HL-60/S4 treated with retinoic acid at 250 ng/mL for 4 days and 3 days (cell line): Measurements from ENCODE around the gene UNC5B.

Experiments
- in situ Hi-C: fragments of 300-500 bp; cut with MboI; formaldehyde crosslinking; loops from 2 replicates; pipeline ENCODE4 v1.7.0; 2022; ENCODE audit warnings: low sequenced_read_pairs

UNC5B gene

DNA sequence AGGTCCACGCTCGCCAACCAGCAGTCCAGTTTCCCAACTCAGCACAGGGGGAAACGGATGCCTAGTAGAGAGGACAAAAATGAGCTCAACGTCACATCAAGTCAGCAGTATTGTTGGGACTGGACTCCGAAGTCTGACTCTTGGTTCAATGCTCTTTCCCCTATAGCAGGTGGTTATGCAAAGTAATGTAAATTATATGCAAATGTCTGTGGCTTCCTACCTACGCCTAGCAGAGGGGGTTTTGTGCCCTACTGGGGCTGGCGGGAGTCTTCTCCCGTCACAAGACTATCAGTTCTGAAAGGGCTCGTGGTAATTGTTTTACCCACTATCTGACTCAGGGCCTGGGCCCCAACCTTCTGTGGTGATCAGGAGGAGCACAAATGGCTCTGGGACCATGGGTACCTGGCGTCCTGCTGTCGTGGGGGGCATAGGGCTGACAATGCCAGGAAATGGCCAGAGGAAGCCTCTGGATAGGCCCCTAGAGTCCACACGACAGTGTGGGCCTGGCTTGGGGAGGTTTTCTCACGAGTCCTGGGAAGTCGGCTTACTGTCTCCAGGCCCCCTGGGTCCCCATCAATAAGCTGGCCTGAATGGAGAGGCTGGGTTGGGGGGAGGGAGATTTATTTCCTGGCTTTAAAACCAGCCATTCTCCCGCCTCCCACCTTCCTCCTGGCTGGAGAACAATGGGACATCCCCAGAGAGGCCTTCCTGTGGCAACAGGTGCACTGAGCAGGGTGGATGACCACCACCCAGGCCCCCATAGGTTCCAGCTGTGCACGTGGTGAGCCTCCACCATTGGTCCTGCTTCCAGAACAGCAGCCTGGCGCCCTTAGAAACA, 41.8 kb downstream of the UNC5B start:
- in situ Hi-C loops, result no loop called here

- in situ Hi-C loops, result no loop called here
Measured at GRCh38 chr10:71254834-71255549, 42.6 kb downstream of the UNC5B start.

DNA sequence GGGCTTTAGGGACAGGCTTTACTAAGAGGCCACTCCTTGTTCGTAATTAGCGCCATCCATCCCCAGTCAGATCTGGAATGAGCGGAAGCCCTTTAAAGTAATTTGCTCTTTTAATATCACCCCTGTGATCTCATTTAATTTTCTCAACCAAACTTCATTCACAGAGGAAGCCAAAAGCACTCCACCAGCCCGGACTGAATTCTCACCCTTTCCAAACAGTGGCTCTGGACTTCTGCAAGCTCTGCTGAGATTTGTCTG, 43.1 kb downstream of the UNC5B start:
- in situ Hi-C loops, result no loop called here

GRCh38 chr10:71255808-71256660, 43.7 kb downstream of the UNC5B start:
- in situ Hi-C loops, result no loop called here

GRCh38 chr10:71256661-71257318, 44.4 kb downstream of the UNC5B start:
- in situ Hi-C loops, result no loop called here

DNA sequence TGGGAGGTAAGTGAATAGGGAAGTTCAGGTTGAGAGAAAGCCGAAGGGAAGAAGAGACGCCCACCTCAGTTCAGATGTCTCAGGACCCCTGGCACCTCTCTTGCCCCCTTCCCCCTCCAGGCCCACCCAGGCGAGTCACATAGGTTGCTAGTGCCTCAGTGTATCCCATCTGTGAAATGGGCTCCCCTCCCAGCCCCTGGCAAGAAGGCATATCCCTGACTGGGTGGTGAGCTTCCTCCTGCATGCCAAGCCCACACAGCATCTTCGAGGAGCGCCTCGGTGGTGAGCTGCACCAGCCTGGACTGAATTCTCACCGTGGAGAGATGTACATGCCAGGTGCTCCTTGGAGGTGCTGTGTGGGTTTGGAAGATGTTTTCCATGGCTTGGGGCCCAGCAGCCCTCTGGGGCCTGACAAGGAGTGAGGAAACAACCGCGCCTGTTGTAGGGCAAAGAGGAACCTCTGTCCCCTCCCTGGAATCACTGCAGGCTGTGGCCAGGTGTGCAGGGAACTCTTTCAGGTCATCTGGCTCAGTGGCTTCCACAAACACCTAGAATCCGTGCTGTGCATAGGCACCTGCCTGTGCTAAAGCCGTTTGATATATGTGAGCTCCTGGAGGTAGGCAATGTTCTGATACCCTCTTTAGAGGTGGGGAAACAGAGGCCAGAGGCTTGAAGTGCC, 45.1 kb downstream of the UNC5B start:
- in situ Hi-C loops, result no loop called here

DNA sequence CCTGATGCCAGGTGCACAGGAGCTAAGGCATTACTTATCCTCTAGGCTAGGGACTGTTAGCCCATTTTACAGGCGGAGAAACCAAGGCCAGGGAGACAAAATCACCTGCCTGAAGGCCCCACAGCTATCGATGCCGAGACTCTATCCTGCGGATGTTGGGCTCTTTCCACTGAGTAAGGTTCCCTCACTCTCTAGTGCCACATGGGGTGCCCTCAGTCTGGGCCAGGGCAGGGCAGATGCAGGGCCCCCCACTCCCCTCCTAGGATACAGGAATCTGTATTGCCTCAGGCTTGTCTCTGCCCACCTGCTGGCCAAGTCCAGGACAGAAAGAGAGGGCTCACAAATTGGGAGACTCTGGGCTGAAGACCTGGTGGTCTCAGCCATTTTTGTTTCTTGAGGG, 45.7 kb downstream of the UNC5B start:
- in situ Hi-C loops, result no loop called here

DNA sequence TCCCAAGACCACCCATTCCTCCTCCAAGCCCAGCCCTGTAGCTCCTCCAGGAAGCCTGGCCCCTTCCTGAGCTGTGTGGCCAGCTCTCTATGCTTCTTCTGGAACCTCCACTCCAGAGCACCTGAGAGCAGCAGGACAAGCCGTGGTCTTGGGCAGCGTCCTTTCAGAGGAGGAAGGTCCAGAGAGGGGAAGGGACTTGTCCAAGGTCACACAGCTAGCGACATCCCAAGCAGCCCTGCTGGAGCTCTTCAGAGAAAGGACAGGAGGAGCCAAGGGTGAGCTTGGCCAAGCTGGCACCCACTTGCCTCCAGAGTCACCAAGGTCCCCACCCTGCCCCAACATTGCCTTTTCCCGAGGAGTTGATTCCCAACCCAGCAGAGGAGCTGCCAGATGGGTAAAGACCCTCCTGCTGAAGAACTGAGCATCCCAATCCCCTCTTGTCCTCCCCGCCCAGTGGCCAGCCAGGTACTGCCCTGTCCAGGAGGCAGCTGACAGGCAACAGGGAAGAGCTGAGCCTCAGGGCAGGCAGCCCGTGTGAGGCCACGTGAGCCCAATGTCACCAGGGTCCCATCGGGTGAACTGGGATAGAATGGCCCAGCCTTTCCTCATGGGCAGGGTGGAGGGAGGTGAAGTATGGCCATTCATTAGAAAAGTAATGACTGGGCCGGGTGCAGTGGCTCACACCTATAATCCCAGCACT, 46.2 kb downstream of the UNC5B start:
- in situ Hi-C loops, result no loop called here

DNA sequence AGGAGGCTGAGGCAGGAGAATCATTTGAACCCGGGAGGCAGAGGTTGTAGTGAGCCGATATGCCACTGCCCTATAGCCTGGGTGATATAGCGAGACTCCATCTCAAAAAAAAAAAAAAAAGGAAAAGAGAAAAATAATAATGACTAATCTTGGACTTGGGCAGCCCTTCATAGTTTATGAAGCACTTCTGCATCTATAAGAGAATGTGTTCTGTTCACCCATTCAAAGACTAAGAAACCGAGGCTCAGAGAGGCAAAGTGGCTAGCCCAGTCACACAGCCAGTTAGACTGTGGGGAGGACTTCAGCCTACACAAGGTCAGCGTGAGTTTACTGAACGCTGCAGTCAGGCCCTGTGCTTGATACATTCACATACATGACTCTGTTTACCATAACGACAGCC, 46.9 kb downstream of the UNC5B start:
- in situ Hi-C loops, result no loop called here

GRCh38 chr10:71259815-71260501, 47.6 kb downstream of the UNC5B start:
- in situ Hi-C loops, result no loop called here

GRCh38 chr10:71260622-71261325, 48.4 kb downstream of the UNC5B start:
- in situ Hi-C loops, result no loop called here

DNA sequence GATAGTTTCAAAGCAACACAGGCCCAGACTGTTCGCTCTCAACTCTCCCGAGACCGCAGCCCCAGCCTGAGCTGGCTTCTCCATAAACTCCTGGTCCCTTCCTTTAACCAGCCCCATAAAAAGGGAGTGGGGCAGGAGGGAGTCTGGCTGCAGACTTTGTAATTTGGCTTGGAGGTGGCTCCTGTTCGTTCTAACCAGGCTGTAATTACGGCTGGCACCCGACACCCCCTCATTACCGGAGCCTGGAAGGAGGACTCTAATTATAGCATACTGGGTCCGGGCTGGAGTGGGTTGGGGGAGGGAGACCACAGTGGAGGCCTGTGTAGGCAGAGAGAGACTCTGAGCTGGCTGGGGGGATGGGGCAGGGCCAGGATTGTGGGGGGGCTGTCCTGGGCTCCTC, 49.7 kb downstream of the UNC5B start:
- in situ Hi-C loops, result no loop called here

GRCh38 chr10:71262817-71263216, 50.4 kb downstream of the UNC5B start:
- in situ Hi-C loops, result no loop called here

DNA sequence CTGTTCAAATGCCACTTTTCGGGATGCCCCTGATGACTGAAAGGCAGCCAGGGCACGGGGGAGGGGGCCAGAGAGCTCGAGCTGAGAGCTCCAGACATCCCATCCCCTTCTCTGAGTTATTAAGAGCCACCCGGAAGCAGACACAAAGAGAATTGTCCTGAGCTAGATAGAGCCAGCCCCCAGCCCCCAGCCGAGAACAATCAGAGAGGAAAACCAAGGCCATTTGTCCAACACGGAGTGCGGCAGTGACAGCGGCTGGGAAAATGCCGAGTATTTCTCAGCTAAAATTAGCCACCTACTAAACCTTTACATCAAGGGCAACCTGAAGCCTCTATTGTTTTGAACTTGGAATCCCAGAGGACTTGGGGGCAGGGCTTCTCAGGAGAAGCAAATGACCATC, 51.0 kb downstream of the UNC5B start:
- in situ Hi-C loops, result no loop called here

DNA sequence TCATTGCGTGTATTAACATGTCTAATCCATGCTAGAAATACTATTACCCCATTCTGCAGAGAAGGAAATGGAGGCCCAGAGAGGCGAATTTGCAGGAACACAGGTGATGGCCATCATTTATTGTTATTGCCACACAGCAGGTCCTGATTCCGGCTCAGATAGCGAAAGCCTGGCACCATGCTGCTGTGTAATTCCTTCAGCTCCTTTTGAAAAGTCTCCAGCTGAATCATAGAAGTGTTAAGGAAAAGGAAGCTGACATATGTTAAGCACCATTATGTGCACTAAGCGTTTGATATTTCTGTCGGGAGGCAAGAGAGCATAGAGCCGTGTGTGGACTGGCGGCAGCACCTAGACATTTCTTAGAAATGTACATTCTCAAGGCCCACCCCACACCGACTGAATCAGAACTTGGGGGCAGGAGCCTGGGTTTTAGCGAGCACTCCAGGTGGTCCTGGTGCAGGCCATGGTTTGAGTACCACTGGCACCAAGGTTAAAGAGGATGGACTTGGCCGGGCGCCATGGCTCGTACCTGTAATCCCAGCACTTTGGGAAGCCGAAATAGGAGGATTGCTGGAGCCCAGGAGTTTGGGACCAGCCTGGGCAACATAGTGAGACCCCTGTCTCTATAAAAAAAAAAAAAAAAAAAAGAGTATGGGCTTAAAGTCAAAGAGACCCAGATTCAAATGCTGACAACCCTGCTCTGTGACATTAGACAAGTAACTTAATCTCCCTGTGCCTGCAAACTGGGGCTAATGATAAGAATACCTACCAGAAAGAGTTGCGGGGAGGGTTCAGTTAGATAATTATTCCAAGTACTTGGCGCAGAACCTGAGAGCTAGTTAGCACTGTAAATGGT, 52.2 kb downstream of the UNC5B start:
- in situ Hi-C loops, result no loop called here

DNA sequence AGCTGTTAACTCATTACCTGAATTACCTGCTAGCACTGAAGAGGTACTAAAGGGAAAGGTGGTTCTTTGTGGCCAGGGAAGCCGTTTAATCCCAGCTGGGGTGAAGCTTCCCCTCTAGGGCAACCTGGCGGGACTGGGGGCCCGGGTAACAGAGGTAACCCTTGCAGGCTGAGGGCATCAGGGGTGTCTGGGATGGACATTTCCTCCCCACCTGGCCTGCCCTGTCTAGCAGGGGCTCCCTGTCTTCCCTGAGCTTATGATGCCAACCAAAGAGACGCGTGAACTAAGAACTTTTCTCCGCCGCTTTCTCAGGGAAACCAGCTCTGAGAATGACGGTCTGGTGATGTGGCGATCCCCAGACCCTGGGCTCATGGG, 52.8 kb downstream of the UNC5B start:
- in situ Hi-C loops, result no loop called here

GRCh38 chr10:71265618-71266146, 53.3 kb downstream of the UNC5B start:
- in situ Hi-C loops, result no loop called here
